Stimulated activated CD4-positive, alpha-beta T cell treated with anti-CD3 and anti-CD28 coated beads, Interleukin-12 subunit alpha, Interleukin-12 subunit beta, amount 100 ng/mL, for 4 hours (primary cell): ENCODE data around the gene MED6.

ENCODE experiments used
- DNase-seq: peaks from one replicate; pipeline ENCODE4 v3.0.0-alpha.2; 2020

The MED6 gene

GRCh38 chr14:70600382-70601157, at the start of gene MED6:
Gene MED6 (minus strand): TSS chr14:70600655. CDS start chr14:70600637, 18 bp downstream.
- peak; percentile 90 for DNase-seq

GRCh38 chr14:70649803-70650202, 49.3 kb upstream of the MED6 start:
- DNase-seq = no peak

- DNase-seq = no peak
Measured at GRCh38 chr14:70648346-70648745, 47.9 kb upstream of the MED6 start.

- DNase-seq = no peak
Measured at GRCh38 chr14:70646705-70647104, 46.2 kb upstream of the MED6 start.

- no peak for DNase-seq
Measured at GRCh38 chr14:70645892-70646291, 45.4 kb upstream of the MED6 start.

- no peak for DNase-seq
Measured at GRCh38 chr14:70643967-70644366, 43.5 kb upstream of the MED6 start.

- peak; percentile 30 for DNase-seq
Measured at GRCh38 chr14:70642303-70643235, 42.1 kb upstream of the MED6 start.

- DNase-seq = peak; percentile 37
Measured at GRCh38 chr14:70641548-70642302, 41.3 kb upstream of the MED6 start, which contains the start of gene TTC9. Gene TTC9 (plus strand): TSS chr14:70641916. CDS start chr14:70642130, 214 bp downstream.

- DNase-seq = peak; percentile 30
Measured at GRCh38 chr14:70640938-70641547, 40.6 kb upstream of the MED6 start.

- no peak for DNase-seq
Measured at GRCh38 chr14:70638416-70638815, 38.0 kb upstream of the MED6 start.

- DNase-seq = no peak
Measured at GRCh38 chr14:70635971-70636595, 35.6 kb upstream of the MED6 start.

GRCh38 chr14:70631948-70632347, 31.5 kb upstream of the MED6 start:
- DNase-seq = no peak

GRCh38 chr14:70624972-70625371, 24.5 kb upstream of the MED6 start:
- no peak for DNase-seq

- peak; percentile 38 for DNase-seq
Measured at GRCh38 chr14:70622111-70622712, 21.8 kb upstream of the MED6 start.

GRCh38 chr14:70619708-70620107, 19.3 kb upstream of the MED6 start:
- no peak for DNase-seq

- no peak for DNase-seq
Measured at GRCh38 chr14:70618314-70618713, 17.9 kb upstream of the MED6 start.

GRCh38 chr14:70616646-70617045, 16.2 kb upstream of the MED6 start:
- no peak for DNase-seq

- no peak for DNase-seq
Measured at GRCh38 chr14:70611216-70611615, 10.8 kb upstream of the MED6 start.

GRCh38 chr14:70602254-70602653, 1.8 kb upstream of the MED6 start:
- DNase-seq = no peak

- DNase-seq = no peak
Measured at GRCh38 chr14:70601162-70601561, 707 bp upstream of the MED6 start.

- no peak for DNase-seq
Measured at GRCh38 chr14:70599345-70599744, 1.1 kb downstream of the MED6 start.

- no peak for DNase-seq
Measured at GRCh38 chr14:70597731-70598130, 2.7 kb downstream of the MED6 start.
